ENCODE results near the gene PWWP2B.

DNA sequence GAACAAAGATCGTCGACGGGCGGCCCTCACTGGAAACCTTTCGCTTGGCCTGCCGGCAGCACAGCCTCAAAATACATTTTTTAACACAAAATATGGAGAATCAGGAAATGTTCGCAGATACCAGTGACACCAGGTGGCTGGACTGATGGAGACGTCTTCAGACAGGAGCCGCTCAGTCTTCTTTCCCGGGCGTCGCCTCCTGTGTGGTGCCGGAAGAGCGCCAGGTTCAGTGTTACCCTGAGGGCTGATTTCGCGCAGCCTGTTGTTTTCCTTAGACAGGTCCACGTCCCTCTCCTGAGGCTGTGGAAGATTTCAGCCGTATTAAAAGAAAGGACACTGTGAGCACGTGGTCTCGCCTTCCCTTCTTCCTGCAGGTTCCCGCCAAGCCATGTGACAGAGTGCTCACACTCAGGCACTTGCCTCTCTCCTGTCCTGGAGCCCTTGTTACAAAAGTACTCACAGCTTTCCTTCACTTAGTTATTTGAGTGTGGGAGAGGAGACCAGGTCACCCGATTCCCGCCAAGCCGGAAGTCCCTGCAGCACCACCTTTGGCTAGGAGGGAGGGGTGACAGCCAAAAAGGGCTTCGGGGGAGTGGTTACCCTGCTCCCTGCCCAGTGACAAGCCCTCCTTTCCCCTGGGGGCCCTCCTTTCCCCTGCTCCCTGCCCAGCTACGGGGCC lies 21.7 kb upstream of the PWWP2B start:
- TF ChIP-seq, protein P1, sequence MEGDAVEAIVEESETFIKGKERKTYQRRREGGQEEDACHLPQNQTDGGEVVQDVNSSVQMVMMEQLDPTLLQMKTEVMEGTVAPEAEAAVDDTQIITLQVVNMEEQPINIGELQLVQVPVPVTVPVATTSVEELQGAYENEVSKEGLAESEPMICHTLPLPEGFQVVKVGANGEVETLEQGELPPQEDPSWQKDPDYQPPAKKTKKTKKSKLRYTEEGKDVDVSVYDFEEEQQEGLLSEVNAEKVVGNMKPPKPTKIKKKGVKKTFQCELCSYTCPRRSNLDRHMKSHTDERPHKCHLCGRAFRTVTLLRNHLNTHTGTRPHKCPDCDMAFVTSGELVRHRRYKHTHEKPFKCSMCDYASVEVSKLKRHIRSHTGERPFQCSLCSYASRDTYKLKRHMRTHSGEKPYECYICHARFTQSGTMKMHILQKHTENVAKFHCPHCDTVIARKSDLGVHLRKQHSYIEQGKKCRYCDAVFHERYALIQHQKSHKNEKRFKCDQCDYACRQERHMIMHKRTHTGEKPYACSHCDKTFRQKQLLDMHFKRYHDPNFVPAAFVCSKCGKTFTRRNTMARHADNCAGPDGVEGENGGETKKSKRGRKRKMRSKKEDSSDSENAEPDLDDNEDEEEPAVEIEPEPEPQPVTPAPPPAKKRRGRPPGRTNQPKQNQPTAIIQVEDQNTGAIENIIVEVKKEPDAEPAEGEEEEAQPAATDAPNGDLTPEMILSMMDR (conservative IDR thresholded peaks at IDR 0.05), result no peak
- no peak for TF ChIP-seq ZFX (IDR thresholded peaks at IDR 0.05)
